HG02884 (cell line): Measurements from ENCODE around the gene SAMD13.

Experiments
- ATAC-seq: cut with Tn5 transposase; IDR thresholded peaks from one replicate; pipeline ENCODE4 v1.9.1; 2021; ENCODE audit warnings: mild to moderate bottlenecking, moderate library complexity; ENCODE audit not compliant: unreplicated experiment

The SAMD13 gene

DNA sequence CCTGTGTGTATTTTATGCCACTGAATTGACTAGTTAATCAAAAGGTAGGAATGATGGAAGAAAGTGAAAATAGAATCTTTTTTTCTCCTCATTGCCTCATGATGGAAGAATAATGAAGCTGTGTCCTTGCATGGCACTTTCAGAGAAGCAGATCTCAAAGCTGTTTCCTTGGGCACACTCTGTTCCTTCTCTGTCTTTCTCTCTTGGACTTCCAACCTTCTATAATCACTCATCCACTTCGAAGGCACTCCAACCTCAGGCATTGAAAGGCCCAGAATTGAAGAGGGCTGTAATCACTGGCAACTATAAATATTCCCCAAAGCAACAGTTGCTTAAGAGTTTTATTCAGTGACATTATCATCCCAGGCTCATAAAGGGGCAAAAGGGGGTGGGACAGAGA, 65.7 kb downstream of the SAMD13 start:
- no peak for ATAC-seq

DNA sequence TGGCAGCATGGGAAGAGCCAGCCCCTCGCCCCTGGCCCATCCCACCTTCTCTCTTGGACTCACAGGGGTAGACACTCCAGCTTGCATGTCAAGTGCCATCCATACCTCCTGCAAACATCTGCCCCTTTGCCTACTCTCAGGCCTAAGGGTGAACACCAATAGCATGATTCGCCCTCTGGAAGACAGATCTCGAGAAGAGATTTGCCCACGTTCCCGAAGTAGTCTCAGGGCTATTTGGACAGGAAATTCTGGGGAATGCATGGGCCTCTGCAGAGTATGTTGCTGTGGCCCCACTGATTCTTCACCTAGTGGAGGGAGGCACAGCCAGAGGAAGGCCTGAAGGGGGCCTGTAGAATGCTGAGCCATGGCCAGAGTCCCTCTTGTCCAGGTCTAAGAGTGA, 66.9 kb downstream of the SAMD13 start:
- no peak for ATAC-seq

DNA sequence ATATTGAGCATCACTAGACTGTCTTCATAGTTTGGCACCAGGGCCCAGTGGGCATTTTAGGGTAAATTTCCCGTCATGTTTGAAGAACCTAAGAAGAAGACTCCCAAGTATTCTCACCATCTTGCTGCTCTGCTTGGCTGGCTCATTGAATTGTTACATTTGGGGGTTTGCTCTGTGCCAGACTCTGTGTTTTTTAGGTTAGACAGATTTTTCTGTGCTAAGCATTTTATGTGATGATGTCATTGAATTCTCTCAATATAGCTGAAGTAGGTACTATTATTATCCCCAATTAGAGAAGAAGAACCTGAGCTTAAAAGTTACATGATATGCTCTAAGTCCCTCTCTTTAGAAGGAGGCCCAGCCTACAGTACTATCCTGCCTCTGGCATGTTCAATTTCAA, 68.8 kb downstream of the SAMD13 start:
- no peak for ATAC-seq

DNA sequence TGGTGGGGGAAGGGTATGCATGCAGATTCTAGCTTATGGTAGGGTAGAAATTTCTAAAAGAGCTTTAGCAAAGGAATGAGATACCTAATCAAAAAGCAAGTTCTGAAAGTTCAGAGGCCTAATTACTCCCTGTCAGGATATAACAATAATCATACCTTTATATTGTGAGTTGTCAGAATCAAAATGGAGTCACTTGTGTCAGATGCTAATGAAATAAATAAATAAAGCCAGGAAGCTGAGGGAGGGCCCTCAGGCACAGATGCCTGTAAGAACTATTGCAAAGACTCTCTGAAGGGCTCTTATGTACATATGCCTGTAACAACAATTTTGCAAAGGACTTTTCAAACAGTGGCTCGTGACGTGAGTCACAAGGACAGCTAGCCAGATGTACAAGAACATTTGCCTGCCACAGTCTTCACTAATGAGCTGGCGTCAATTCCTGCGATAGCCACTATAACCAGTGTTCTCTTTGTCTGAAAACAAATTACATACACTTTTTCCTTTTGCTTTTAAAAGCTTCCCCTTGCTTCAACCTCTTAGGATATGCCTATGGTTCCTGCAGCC, 69.4 kb downstream of the SAMD13 start:
- ATAC-seq = no peak

DNA sequence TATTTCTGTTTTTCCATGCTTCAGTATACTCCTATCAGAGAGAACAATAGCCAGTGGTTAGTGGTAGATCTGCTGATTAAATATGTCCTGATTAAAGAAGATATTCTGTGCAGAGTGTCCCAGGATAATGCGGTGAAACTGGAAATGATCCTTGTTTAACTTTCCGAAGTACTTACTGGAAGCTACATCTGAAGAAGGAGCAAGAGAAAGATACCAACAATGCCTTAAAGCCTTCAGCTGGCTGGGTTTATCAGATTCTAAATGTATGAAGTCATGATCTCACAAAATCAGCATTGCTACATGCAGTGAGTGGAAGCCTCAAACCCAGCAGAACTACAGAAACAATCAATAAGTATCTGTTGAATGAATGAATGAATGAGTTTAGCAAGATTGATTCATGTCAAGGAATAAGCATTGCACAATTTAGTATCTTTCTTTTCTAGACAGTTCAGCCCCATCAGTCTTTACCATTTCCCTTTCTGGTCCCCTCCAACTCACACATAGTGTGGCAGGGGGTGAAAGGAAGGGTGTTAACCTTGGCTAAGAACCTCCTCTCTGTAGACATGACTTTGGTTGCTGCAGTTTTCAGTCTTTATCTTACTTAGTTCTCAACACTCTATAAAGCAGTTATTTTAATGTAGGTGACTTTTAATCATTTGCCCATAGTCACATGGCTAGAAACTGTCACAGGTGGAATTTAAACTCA, 72.1 kb downstream of the SAMD13 start:
- ATAC-seq = no peak

DNA sequence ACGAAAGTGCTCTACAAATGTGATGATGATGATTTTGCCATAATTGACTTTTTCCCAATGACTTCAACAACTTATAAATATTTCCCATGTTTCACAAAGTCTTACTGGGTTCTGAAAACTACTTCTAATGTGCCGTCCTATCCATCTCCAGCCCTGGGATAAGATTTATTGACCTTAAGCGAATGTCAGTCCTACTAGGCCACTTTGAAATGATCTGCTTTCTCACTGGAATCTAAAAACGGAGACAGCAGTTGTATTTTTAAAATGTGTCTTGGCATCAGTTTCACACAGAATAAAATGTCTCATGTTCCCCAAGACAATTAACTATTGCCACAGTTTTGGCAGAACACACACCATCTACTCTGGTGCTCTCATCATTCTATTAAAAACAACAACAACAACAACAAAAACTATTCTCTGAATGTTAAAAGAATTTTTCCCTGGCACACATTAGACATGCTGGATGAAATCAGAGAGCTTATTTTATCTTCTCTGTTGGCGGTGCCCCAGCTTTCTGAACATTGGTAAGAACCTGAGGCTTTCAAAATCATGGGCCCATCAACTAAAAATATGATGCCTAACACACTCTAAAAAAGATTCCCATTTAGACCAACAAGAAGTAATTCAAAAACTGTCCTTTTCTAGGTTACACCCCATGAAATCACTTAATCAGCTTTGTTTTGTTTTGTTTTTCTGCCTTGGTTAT, 73.6 kb downstream of the SAMD13 start:
- ATAC-seq = no peak

DNA sequence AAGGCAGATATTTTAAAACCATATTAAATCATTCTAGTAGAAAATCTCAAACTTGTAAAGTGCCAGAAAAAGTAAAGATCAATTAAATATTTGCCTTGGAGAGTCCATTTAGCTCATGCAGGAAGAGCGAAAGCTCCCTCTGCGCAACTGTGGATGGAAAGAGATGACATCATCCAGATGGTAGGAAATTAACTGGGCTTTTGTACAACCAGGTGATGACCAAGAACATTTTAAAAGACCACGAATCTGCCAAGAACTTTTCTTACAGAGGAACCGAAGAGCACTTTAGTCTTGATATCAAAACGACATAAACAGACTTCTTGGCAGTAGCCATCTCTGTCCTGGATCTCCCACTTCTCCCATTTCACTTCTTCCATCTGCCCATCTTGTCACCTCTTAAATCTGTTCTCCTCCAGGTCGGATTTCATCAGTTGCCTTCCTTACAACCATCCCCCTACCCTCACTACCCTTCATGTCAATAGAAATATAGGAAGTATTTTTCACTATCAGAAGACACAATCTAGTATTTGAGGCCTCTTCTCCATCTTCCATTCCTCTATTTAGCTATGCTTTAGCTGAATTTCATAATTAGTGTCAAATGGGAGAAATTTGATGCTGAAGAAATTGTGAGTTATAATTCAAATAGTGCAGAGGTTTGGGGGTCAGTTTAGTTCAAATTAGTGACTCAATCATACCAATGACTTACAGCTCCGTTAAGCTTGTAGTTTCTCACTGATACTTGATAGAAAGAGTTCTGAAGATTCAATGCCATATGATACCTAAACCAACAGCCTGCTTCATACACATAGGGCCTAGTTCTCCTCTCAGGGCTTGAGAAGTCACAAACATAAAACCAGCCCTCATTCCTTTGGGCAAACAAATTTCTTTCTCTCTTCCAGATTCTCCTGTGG, 74.7 kb downstream of the SAMD13 start:
- ATAC-seq = no peak

DNA sequence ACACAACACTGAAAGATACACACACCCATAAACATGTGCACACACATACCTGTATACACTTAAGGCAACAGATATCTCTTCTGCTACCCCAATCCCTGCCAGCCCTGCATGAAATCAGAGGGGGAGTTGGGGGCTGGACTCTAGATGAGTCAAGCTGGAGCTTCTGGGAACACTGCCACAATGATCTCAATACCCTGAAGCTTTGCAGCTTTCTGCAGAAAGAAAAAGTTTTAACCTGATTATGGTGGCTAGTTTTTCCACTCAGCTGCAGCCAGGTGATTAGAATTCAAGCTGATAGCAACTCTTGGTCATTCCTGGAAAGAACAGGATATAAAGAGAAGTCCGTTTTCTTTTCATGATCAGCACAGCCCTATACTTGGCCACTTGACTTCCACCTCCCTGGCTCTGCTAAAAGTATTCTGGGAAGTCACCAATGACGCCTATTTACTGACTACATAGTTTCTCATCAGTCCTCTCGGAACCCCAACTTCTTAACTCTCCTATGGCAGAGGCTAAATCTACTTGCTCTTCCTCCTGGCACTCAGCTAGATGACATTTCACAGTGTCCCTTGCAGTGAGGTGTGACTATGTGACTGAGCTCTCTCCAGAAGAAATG, 76.1 kb downstream of the SAMD13 start:
- ATAC-seq = no peak

DNA sequence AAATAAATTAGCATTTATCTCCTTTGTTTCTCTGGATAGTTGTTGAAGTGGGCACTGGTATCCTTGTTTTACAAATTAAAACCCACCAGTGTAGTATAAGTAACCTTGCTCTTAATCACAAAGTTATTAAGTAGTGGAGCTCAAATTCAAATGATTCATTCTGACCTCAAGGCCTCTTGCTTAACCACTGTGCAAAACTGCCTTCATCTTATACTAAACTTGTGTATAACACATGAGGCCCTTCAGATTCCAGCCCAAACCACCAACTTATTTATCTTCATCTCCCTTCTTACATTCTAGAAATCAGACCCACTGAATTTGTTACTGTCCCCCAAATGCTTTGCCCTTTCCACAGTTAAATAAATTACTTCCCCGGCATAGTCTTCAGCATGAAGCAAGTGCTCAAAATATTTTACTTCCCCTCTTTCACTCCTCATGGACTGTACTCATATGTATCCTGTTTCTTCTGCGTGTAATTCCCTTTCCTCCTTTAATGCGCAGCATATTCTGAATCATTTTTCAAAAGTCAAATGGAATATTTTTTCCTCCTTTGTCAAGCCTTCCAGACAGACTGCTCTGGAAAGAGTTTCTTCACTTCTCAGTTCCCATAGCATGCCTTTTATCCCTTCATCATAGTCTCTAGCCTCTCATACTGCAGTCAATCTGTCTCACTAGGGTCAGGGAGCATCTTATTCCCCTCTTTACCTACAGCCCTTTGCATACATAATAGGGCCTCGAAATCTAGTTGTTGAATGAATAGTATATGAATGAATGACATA, 77.8 kb downstream of the SAMD13 start:
- no peak for ATAC-seq

DNA sequence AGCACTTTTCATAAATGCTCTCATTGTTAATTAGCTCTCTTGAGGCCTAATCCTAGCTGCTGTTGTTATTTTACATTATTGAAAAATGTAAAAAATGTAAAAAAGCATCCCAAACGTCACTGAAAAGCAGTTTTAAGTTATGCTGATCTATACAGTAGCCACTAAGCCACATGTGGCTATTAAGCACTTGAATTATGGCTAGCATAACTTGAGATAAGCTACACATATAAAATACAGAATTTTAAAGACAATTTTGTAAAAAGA, 78.3 kb downstream of the SAMD13 start:
- ATAC-seq = no peak

DNA sequence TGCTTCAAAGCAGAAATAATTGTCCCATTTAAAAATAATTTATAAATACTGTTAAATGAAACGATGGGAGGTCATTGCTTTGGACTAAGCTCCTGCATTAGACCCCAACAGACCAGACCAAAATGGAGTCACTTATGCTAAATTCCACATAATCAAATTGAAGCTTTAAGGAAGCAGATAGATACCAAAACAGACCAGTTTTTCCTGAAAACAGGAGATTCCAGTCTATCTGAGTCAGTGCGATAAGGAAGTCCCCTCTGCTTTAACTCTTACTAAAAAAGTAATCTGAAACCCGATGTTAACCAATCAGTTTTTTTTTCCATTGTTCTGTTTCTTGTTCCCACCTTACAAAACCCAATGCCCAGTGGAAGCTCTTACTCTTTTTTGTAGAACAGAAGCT, 80.6 kb downstream of the SAMD13 start:
- no peak for ATAC-seq

DNA sequence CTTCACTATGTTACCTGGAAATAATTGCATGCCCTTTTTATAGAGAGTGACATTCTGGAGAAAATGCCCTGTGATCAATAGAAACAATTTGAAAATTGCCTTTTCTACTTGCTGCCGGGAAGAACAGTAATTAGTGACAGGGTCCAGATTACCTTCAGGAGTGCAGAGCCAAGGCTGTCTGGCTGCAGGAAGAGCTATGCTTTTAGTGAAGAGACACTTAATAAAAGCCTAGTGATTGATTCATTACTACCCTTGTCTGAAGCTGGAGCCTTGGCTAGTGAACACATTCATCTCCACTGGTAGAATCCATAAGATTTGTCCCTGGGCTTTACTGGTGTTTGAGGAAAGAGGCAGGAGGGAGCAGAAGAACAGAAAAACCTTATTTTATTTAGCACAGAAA, 83.8 kb downstream of the SAMD13 start:
- no peak for ATAC-seq

DNA sequence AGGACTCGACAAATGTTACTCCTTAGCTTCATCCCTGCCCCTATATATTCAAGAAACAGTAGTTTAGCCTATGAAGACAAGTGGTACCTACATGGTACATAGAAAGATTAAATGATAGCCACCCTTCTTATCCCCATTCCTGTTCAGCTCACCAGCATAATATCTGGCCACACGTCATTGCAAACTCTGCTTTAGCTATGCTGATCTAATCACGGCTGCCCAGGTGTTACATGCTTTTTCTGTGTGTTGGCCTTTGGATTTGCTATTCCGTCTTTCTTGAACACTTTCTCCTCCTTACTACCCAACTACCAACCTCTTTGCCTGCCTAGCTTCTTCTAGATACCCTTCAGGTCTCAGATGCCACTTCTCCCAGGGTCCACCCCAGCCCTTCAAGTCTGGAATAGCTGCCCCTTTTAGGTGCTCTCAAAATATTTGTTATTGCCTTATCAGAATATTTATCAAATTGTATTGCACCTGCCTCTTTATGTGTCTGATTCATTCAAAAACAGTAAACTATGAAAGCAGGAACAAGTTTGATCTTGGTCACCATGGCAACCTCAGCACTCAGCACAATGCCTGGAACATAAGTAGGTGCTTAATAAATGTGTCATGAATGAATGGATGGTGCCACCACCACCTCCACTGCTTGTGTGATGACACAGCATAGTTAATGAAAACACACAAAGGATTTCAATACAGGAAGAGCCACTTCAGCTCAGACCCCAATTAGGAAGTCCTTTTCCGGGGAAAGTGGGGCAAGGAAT, 85.4 kb downstream of the SAMD13 start:
- no peak for ATAC-seq

DNA sequence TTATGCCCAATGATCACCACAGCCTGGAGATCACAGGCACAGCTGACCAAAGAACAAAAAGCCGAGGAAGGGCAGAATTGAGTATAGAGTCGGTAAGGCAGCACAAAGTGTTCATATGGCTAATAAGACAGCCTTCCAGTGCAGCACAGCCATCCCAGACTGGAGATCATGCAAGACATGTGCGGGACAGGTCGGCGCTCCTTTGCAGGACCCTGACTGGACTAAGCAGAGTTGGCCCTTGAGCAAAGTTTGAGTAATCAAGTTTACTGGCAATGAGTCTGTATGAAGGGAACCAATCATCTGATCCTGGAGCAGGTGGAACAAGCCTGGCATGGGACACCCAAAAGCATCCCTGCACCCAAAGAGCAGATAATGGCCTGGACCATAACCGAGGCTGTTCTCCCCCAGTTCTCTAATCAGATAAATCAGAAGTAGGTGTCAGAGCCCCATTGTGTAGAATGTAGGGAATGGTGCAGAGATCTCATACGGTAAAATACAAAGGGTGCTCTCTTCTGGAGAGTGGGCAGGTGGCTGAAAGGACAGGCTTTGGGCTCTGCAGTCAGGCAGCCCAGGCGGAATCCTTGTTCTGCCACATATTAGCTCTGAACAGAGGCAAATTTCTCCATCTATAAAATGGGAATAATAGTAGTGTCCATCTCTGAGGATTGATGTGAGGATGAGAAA, 86.1 kb downstream of the SAMD13 start:
- no peak for ATAC-seq

DNA sequence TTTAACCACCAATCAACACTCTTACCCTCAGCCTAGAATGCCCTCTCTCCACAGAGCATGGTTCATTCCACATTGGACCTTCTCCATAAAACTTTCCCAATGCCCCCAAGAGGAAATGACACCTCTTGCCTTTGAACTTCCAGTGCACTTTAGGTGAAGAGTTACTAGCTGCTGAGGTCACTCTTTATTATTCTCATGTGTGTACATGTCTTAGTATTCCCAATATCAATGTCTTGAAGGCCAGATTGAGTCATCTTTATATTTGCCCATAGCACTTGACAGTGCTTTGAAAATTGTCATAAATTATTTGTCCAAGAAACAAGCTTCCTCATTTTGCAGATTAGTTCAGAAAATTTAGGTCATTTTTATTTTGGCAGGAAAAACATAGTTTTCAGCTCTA, 88.7 kb downstream of the SAMD13 start:
- ATAC-seq = no peak

DNA sequence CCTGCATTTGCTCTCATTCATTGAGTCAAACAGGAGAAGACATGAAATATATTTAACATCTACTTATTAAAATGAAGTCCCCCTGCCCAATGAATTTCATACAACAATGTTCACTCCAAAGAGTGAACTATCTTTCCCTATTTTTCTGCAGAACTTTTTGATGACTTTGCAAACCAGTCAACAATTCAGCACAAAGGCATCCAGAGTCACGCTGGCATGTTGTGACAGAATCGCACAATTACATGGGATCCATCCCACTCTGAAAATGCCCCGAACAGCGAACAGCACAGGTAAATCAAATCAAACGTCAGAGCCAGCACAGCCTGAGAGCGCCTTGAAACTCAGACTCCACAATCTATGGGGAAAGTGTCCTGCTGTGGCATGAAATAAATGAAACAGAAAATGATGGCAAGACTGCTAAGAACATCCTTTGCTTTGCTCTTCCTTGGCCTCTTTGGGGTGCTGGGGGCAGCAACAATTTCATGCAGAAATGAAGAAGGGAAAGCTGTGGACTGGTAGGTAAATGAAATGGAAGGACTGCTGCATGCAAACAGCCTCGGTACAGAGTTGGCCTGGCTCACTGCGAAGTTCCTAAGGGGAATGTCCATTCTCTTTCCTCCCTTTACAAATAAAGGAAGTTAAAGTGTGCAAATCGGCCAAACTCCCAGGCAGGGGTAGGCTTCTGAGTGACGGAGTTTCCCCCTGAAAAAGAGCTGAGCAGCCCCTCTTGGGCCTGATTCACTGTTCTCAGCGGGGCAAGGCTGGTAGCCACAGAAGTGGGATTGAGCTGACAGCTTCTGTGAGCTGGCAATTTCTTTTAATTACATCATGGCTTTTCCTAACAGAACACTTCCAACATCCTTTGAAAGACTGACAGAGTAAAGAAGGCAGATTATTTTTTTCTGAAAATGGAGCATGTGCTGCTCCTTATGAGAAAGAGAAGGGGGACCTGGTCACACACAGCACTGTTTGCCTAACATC, 97.0 kb downstream of the SAMD13 start, which contains the start of gene DNASE2B:
Gene DNASE2B, plus strand, starts transcription at position 310 of the 981 bp plus-strand sequence. Its CDS starts 81 bp downstream, at position 391.
- no peak for ATAC-seq
